HG03575 (cell line): ENCODE measurements around the gene FLAD1.

Experiments used
- ATAC-seq: cut with Tn5 transposase; IDR thresholded peaks from one replicate; pipeline ENCODE4 v1.9.1; 2021; ENCODE audit not compliant: unreplicated experiment, insufficient number of reproducible peaks, low FRiP score; ENCODE audit errors: extremely low read depth

FLAD1 gene

GRCh38 chr1:155026588-155026987, 43.4 kb downstream of the FLAD1 start:
- ATAC-seq = no peak

- ATAC-seq = no peak
Observed at GRCh38 chr1:155029513-155030242, 46.5 kb downstream of the FLAD1 start.

GRCh38 chr1:155030243-155030795, 47.2 kb downstream of the FLAD1 start:
- ATAC-seq = no peak

- ATAC-seq = no peak
Observed at GRCh38 chr1:155030899-155031298, 47.8 kb downstream of the FLAD1 start.

- ATAC-seq = no peak
Observed at GRCh38 chr1:155032886-155033285, 49.7 kb downstream of the FLAD1 start.

GRCh38 chr1:155033524-155033923, 50.4 kb downstream of the FLAD1 start, which contains the start of the genes DCST1 and DCST2:
DCST1 (plus strand) TSS chr1:155033824; CDS start chr1:155034037, 213 bp downstream.
DCST2 (minus strand) TSS chr1:155033781; CDS start chr1:155033701, 80 bp downstream.
- no peak for ATAC-seq

DNA sequence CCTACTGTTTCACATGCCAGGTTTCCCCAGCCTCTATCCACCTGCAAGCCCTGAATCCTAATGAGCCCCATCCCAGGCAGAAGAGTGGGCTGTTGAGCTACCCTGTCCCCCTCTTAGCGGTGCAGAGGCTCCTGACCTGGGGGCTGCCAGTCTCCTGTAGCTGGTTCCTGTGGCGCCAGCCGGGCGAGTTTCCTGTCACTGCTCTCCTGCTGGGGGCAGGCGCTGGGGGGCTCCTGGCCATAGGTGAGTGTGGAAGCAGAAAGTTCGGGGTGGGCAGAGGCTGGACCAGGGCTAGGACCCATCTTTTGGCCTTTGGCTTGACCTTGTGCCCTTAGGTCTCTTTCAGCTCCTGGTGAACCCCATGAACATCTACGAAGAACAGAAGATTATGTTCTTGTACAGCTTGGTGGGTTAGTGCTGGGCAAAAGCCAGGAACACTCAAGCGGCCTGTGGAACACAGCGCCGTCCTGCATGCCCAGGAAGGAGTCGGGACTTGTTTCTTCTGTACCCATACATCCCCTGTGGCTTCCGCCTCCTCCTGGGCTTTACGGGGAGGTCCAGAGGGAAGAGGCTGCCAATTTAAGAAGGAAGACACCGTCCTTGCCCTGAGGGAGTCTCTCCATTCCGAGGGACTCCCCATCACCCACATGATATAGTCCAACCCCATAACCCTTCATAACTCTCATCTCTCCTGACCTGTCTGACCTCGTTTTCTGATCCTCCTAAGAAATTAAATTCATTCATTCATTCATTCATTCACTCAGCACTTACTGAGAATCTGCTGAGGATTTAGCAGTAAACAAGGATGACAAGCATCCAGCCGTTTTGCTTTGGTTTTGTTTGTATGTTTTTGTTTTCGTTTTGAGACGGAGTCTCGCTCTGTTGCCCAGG, 51.4 kb downstream of the FLAD1 start:
- ATAC-seq = no peak

- no peak for ATAC-seq
Observed at GRCh38 chr1:155035936-155036335, 52.8 kb downstream of the FLAD1 start.

DNA sequence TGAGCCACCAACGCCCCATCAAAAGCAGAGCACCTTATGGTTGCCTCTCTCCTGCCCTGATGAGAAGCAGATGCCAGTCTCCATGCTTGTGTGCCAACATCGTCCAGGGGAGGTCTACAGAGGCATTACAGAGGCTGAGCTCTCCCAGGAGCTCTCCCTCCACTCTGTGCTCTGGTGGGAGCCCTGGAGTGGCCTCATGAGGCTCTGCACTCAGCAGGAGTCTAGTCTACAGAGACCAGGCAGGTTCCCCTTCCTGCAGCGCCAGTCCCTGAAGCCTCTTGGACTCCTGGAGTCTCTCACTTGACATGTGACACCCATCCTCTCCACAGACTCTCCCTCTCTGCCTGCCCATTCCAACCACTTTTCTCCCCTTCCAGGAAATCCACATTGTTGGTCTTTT, 53.9 kb downstream of the FLAD1 start:
- ATAC-seq = no peak

- ATAC-seq = no peak
Observed at GRCh38 chr1:155037851-155038441, 54.8 kb downstream of the FLAD1 start.

- ATAC-seq = no peak
Observed at GRCh38 chr1:155038602-155039307, 55.6 kb downstream of the FLAD1 start.

DNA sequence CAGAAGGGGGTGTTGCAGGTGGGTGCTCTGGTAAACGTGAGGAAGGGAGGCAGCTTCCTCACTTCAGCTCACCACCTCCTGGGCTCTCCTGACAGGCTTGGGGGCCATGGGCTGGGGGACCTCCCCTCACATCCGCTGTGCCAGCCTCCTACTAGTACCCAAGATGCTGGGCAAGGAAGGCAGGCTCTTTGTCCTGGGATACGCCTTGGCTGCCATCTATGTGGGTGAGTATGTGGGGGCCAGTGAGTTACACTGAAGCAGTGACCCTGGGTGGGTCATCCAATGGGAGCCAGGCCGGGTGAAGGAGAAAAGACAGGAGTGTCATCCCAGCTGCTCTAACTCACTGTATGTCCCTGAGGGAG, 56.1 kb downstream of the FLAD1 start:
- ATAC-seq = no peak

- ATAC-seq = no peak
Observed at GRCh38 chr1:155040358-155041093, 57.4 kb downstream of the FLAD1 start.
